Measurements from ENCODE around the gene PKN2.

The PKN2 gene

GRCh38 chr1:88661951-88662699 is 21.9 kb upstream of the PKN2 start:
- Mint-ChIP-seq H3K27me3 (peaks cover 6% of the 10 kb centered on the region), H3K4me1 (peaks cover 31% of the 10 kb centered on the region), H3K27ac (peak overlapping the region; percentile 58 to 89), H3K9me3 (no peaks in the 10 kb centered on the region), H3K4me3 (no peak overlapping the region)
- ATAC-seq: no peak
- DNase-seq: no peak

DNA sequence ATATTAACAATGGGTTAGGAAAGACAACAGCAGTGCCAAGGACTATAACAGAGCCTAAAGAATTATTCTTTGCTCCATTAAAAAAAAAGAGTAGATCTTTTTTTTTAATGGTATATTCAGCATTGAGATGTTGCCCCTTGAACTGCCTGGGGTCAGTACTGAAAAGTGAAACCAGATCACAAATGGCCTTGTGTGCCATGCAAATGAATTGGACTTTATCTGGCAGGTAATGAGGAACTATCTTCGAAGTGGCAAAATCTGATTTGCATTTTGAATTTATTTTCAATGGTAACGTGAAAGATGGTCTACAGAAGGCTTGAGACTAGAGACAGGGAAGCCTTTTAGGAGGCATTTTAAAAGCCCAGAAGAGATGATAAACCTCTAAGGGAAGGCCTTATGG is 21.4 kb upstream of the PKN2 start:
- ATAC-seq (no peak), DNase-seq (no peak)
- Mint-ChIP-seq H3K4me3 (no peak overlapping the region), H3K9me3 (no peaks in the 10 kb centered on the region), H3K4me1 (peaks cover 31% of the 10 kb centered on the region), H3K27ac (peak overlapping the region in 1 of 2 donors; percentile 58), H3K27me3 (peaks cover 6% of the 10 kb centered on the region)

DNA sequence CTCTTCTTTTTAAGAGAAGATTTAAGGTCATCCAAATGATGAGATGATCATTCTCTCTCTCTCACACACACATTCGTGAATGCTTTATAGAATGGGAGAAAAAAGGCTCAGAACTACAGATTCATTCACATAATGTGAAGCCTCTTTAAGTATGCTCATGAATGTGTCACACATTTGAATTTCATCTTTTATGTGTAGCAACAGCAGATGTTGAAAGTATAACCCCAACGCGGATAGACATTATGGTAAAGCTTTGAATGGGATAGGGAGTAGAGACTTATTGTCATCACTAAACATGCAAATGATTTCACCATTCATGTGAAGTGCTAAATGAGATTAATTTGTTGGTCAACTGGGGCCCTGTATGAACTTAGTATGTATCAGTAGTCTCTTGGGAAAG is 15.7 kb upstream of the PKN2 start:
- no peak overlapping the region for H3K4me3 Mint-ChIP-seq
- peaks cover 19% of the 10 kb centered on the region for H3K27me3 Mint-ChIP-seq
- H3K4me1 Mint-ChIP-seq: no peaks in the 10 kb centered on the region
- H3K9me3 Mint-ChIP-seq: no peaks in the 10 kb centered on the region
- no peak for ATAC-seq
- no peak for DNase-seq
- H3K27ac Mint-ChIP-seq: no peak overlapping the region

- no peak for DNase-seq
- no peaks in the 10 kb centered on the region for H3K9me3 Mint-ChIP-seq
- ATAC-seq: no peak
Measured at GRCh38 chr1:88670462-88670861, 13.6 kb upstream of the PKN2 start.

DNA sequence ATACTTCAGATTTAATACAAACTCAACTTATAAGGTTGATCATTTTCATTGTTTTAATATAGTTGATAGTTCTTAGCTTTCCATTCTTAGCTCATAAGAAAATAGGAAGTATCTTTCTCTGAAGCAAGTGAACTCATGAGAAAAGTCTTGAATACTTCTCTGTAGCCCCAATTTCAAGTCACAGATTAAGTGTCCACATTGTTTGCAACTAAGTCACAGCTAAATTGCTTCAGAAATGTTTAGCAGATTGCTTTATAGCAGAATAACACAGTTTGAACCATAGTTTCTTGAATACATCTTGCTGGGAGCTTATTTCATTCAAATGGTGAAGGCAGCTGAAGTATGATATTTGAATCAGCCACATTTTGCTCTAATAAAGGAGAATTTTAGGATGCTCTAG is 10.6 kb upstream of the PKN2 start:
- DNase-seq: no peak
- Mint-ChIP-seq H3K4me1 (no peaks in the 10 kb centered on the region), H3K9me3 (no peaks in the 10 kb centered on the region)

More at GRCh38 chr1:88670462-88670861, 13.6 kb upstream of the PKN2 start:
- Mint-ChIP-seq H3K4me3 (no peak overlapping the region), H3K27ac (no peak overlapping the region), H3K4me1 (no peaks in the 10 kb centered on the region), H3K27me3 (peaks cover 19% of the 10 kb centered on the region)

GRCh38 chr1:88678405-88678804 is 5.7 kb upstream of the PKN2 start:
- ATAC-seq: no peak
- no peak for DNase-seq
- no peak overlapping the region for H3K4me3 Mint-ChIP-seq
- H3K27ac Mint-ChIP-seq: no peak overlapping the region
- H3K9me3 Mint-ChIP-seq: no peaks in the 10 kb centered on the region
- no peaks in the 10 kb centered on the region for H3K27me3 Mint-ChIP-seq
- peaks cover 18% of the 10 kb centered on the region for H3K4me1 Mint-ChIP-seq

More for the DNA sequence above, 10.6 kb upstream of the PKN2 start:
- peaks cover 11% of the 10 kb centered on the region for H3K27me3 Mint-ChIP-seq
- no peak overlapping the region for H3K4me3 Mint-ChIP-seq
- ATAC-seq: no peak
- H3K27ac Mint-ChIP-seq: no peak overlapping the region

GRCh38 chr1:88680471-88680870 is 3.6 kb upstream of the PKN2 start:
- Mint-ChIP-seq H3K9me3 (no peaks in the 10 kb centered on the region), H3K27ac (no peak overlapping the region), H3K27me3 (no peaks in the 10 kb centered on the region), H3K4me1 (peaks cover 18% of the 10 kb centered on the region), H3K4me3 (no peak overlapping the region)
- ATAC-seq: no peak
- no peak for DNase-seq

DNA sequence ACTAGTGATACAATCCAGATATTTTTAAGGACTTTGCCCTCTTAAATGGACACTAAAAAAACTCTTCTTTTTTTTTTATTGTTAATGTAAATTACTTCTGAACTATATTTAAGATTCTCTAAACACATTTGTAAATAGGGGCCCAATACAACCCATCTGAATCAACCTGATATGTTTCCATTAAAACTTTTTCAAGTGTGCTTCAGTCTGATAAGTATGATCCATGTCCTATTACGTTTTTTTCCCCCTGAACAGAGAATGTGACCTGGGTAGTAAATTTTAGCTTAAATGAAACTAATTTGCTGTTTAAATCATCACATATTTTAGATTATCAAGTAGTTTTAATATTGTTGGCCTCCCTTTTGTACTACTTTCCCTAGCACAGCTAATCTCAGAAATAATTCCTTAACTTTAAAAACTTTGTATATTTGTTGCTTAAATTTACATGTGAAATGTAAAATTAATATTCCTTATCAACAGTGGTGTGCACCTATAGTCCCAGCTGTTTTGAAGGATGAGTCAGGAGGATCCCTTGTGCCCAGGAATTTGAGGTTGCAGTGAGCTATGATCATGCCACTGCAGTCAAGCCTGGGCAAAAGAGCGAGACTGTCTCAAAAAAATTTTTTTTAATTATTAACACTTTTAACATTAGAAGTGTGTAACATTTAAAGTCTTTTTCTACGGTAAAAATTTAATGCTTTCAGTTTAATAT is 3.0 kb upstream of the PKN2 start:
- Mint-ChIP-seq H3K4me3 (no peak overlapping the region), H3K27me3 (no peaks in the 10 kb centered on the region), H3K9me3 (no peaks in the 10 kb centered on the region), H3K4me1 (peaks cover 18% of the 10 kb centered on the region), H3K27ac (no peak overlapping the region)
- no peak for DNase-seq
- ATAC-seq: no peak

DNA sequence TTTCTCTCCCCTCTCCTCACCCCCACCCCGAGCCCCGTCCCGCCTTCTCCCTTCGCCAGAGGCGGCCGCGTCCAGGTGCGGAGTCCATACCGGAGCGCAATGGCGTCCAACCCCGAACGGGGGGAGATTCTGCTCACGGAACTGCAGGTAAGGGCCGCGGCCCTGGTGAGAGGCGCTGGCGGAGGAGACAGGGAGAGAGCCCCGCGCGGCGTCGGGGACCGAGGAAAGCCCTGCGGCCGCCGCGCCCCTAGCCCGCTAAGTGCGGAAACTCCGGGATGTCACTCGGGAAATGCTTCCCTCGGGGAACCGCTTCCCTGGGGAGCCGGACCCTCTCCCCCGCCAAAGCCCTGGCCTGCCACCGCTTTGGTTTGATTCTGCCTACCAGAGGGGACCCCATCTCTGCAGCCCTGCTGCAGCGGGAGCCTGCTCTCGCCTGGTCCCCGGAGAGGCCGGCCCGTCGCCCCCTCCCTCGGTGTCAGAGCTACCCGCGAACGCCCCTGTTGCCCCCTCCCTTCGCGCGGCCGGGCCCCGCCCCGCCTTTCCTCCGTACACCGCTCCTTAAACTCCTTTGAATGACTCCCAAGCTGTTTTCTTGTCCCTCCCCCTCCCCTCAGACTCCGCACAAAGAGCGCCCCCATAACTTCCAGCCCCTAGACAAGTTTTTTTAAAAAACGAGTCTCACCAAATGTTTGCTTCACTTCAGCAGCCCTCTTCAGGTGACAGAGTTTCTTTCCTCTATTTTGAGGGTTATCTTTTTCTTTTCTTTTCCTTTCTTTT is 597 bp downstream of the PKN2 start:
- DNase-seq (peak; percentile 69 to 71), ATAC-seq (peak; percentile 61)
- H3K27me3 Mint-ChIP-seq: no peaks in the 10 kb centered on the region
- peak overlapping the region; percentile 91 to 98 for H3K4me3 Mint-ChIP-seq
- no peaks in the 10 kb centered on the region for H3K9me3 Mint-ChIP-seq
- peaks cover 37% of the 10 kb centered on the region for H3K4me1 Mint-ChIP-seq
- H3K27ac Mint-ChIP-seq: peak overlapping the region; percentile 97

GRCh38 chr1:88685259-88685620 is 1.2 kb downstream of the PKN2 start:
- Mint-ChIP-seq H3K9me3 (no peaks in the 10 kb centered on the region), H3K4me3 (peak overlapping the region; percentile 91 to 98), H3K4me1 (peaks cover 39% of the 10 kb centered on the region), H3K27ac (peak overlapping the region; percentile 96 to 97), H3K27me3 (no peaks in the 10 kb centered on the region)
- DNase-seq (no peak), ATAC-seq (no peak)

DNA sequence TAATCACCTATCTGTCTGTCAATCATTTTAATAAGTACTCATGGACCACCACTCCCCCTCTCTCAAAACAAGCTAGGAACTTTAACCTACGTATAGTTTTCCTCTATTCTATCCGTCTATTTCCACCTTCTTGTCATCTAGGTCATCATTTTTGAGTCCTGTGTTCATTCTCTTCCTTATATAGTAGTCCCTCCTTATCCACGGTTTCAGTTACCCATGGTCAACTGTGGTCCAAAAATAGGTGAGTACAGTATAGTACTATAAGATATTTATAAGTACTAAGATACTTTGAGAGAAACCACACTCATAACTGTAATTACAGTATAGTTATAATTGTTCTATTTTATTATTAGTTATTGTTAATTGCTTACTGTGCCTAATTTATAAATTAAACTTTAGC is 7.5 kb downstream of the PKN2 start:
- Mint-ChIP-seq H3K9me3 (no peaks in the 10 kb centered on the region), H3K4me3 (no peak overlapping the region), H3K27ac (no peak overlapping the region), H3K27me3 (no peaks in the 10 kb centered on the region), H3K4me1 (peaks cover 60% of the 10 kb centered on the region)
- no peak for ATAC-seq
- DNase-seq: no peak

DNA sequence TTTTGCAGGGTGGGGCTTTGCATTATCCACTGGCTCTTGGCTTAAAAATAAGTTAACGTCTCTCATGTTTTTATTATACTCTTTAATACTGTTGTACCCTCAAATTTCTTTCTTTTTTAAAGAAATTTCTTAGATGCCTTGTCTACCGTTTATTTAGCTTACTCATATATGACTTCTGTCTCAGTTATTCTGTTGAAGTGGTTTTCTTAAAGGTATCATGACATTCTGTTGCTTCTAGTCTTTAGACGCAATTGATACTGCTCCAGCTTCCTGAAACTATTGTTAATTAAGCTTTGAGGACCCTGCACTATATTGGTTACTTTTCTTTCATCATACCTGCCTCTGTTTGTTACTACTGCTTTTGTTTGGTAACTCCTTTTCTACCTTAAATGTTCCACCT is 11.7 kb downstream of the PKN2 start:
- peaks cover 45% of the 10 kb centered on the region for H3K4me1 Mint-ChIP-seq
- DNase-seq: no peak
- no peaks in the 10 kb centered on the region for H3K9me3 Mint-ChIP-seq
- H3K27me3 Mint-ChIP-seq: no peaks in the 10 kb centered on the region
- no peak overlapping the region for H3K4me3 Mint-ChIP-seq
- ATAC-seq: no peak
- no peak overlapping the region for H3K27ac Mint-ChIP-seq

GRCh38 chr1:88697503-88697902 is 13.4 kb downstream of the PKN2 start:
- Mint-ChIP-seq H3K27ac (no peak overlapping the region), H3K27me3 (no peaks in the 10 kb centered on the region), H3K4me3 (no peak overlapping the region), H3K9me3 (no peaks in the 10 kb centered on the region), H3K4me1 (peaks cover 49% of the 10 kb centered on the region)
- DNase-seq (no peak), ATAC-seq (no peak)

DNA sequence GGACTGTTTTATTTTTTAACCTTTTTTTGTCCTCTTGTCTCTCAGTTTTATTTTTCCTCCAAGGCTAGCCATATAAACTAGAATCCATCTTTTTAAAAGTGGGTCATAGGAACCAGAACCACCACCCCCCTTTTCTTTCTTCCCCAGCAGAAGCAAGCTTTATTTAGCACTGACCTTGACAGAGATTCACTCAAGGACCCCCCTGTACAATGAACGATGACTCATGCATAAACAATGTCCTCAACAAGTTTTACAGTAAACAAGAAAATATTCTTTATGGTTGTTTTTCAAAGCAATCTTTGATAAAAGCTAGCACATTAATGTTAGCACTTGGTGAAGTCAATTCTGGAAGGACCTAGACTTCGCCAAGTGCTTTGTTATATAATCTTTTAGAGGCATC is 14.1 kb downstream of the PKN2 start:
- no peak overlapping the region for H3K4me3 Mint-ChIP-seq
- no peak for ATAC-seq
- no peaks in the 10 kb centered on the region for H3K9me3 Mint-ChIP-seq
- no peak for DNase-seq
- H3K27me3 Mint-ChIP-seq: no peaks in the 10 kb centered on the region
- H3K4me1 Mint-ChIP-seq: peaks cover 54% of the 10 kb centered on the region
- no peak overlapping the region for H3K27ac Mint-ChIP-seq

- H3K4me1 Mint-ChIP-seq: peaks cover 49% of the 10 kb centered on the region
- no peak for ATAC-seq
- no peak for DNase-seq
Measured at GRCh38 chr1:88698764-88699163, 14.7 kb downstream of the PKN2 start.

DNA sequence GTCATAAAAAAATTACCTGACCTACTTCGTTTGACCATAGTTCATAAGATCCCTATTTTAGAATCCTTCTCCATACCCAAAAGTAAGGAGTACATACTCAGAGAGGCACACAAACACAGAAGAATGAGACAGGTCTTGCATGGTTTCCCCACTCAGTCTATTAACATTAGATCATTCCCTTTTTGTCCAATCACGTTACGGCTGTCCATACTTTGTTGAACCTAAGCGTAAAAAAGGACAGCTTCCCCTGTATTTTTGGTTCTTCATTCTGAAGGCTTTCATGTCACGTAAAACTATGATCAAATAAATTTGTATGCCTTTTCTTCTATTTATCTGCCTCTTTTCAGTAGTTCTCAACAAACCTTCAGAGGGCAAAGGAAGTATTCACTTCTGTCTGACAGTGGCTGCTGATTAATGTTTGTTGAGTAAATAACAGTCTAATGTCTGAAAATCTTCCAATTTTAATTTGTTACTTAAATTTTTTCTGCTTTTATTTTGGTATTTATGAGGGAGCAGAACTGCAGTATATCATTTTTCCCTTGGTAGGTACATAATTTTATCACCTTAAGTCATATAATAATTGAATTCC is 16.4 kb downstream of the PKN2 start:
- Mint-ChIP-seq H3K27me3 (no peaks in the 10 kb centered on the region), H3K4me3 (no peak overlapping the region), H3K27ac (no peak overlapping the region), H3K4me1 (peaks cover 32% of the 10 kb centered on the region), H3K9me3 (no peaks in the 10 kb centered on the region)
- no peak for DNase-seq
- no peak for ATAC-seq

More at GRCh38 chr1:88698764-88699163, 14.7 kb downstream of the PKN2 start:
- Mint-ChIP-seq H3K4me3 (no peak overlapping the region), H3K27me3 (no peaks in the 10 kb centered on the region), H3K9me3 (no peaks in the 10 kb centered on the region), H3K27ac (no peak overlapping the region)

All from stimulated activated naive CD8-positive, alpha-beta T cell treated with anti-CD3 and anti-CD28 coated beads, Interleukin-15, amount 100 ng/mL, for 72 hours (primary cell).